NCI-H82 (cell line): Measurements from ENCODE around the gene E2F2.

Source experiments
- DNase-seq: peaks from one replicate; lab custom pipeline; 2025; lab: John Stamatoyannopoulos, UW

E2F2 gene, protein sequence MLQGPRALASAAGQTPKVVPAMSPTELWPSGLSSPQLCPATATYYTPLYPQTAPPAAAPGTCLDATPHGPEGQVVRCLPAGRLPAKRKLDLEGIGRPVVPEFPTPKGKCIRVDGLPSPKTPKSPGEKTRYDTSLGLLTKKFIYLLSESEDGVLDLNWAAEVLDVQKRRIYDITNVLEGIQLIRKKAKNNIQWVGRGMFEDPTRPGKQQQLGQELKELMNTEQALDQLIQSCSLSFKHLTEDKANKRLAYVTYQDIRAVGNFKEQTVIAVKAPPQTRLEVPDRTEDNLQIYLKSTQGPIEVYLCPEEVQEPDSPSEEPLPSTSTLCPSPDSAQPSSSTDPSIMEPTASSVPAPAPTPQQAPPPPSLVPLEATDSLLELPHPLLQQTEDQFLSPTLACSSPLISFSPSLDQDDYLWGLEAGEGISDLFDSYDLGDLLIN

GRCh38 chr1:23530747-23531561 lies at the start of gene E2F2:
Gene E2F2 (minus strand): TSS chr1:23531233. CDS start chr1:23530793, 440 bp downstream.
- peak; percentile 95 for DNase-seq

DNA sequence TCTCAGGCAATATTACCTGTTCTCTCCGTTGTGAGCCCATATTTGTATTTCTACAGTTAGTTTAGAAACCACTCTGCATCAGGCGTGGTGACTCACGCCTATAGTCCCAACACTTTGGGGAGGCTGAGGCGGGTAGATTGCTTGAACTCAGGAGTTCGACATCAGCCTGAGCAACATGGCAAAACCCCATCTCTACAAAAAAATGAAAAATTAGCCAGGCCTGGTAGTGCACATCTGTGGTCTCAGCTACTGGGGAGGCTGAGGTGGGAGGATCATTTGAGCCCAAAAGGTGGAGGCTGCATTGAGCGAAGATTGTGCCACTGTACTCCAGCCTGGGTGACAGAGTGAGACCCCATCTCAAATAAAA lies 47.9 kb upstream of the E2F2 start:
- no peak for DNase-seq

DNA sequence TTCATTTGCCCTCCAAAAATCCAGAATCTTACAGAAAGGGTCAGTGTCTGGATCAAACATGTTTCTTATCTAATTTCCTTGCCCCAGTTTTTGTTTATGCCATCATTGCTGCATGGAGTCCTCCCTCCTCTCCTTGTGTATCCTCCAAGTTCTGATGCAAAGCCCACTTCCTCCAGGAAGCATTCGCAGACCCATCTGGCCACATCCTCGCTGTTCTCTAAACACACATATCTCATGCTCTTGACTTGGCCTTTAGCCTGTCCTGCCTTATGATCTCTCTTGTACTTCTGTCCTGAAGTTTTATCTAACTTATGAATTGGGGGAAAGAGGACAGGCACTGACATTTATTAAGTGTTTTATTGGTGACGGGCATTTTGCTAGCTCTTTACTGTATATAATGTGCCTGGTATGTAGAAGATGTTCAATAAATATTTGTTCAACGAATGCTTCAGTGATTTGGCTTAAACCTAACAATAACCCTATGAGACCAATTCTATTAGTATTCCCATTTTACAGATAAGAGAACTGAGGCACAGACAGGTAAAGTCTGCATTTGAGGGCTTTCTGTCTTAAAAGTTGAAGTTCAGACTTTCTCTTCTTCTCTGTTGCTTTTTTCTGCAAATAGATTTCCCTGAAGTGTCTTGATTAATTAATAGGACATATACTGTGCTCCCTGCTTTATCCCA lies 47.4 kb upstream of the E2F2 start:
- no peak for DNase-seq

DNA sequence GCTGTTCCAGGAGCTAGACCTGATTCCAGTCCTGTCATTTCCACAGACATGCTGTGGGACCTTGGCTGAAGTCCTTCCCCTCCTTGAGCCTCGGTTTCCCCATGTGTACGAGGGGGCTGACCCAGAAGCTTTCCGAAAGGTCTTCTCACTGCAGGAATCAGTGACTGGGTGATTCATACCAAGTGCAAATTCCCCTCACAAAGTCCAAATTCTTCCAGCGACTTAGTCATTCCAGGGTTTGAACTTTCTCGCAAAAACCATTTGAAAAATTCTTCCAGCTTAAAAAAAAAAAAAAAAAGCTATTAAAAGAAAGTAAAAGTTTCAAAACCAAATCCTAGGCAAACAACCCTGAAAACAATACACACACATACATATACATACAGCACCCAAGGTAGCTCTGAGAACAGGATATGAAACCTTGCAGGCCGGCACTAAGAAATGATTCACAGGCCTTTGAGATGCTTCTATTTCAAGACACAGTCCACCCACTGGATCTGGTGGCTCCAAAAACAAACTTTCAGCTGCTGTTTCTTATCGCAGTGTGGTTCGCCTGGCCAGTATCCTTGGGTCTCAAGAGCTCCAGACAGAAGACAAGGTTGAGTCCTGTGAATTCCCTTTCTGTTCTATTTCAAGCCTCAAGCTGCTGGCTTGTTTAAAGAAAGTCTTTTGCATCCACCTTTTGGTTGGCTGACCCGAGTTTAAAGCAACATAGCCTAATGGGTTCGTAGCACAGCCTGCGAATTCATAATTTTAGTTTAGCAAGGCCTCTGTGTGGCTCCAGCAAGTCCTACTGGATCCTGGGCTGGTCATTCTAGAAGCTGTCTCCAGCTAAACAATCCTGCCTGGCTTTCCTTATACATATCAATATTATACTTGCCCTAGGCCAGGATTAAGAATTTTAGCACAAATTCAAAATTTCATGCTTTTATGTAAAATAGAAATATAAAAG lies 46.3 kb upstream of the E2F2 start:
- DNase-seq = no peak

GRCh38 chr1:23576338-23577055 lies 45.5 kb upstream of the E2F2 start:
- no peak for DNase-seq

- DNase-seq = peak; percentile 47
These were observed 44.3 kb upstream of the E2F2 start for GRCh38 chr1:23575226-23575810.

GRCh38 chr1:23574265-23574754 lies 43.3 kb upstream of the E2F2 start:
- DNase-seq = no peak

GRCh38 chr1:23573574-23574182 lies 42.6 kb upstream of the E2F2 start:
- DNase-seq = no peak

DNA sequence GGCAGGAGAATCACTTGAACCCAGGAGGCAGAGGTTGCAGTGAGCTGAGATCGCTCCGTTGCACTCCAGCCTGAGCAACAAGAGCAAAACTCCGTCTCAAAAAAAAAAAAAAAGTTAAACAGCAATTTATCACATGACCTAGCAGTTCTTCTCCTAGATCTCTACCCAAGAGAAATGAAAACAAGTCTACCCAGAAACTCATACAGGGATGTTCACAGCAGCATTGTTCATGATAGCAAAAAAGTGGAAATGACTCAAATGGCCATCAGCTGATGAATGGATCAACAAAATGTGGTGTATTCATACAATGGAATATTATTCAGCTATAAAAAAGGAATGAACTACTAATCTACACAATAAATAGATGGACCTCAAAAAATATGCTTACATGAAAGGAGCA lies 40.4 kb upstream of the E2F2 start:
- no peak for DNase-seq

GRCh38 chr1:23570001-23570691 lies 39.1 kb upstream of the E2F2 start:
- DNase-seq = no peak

DNA sequence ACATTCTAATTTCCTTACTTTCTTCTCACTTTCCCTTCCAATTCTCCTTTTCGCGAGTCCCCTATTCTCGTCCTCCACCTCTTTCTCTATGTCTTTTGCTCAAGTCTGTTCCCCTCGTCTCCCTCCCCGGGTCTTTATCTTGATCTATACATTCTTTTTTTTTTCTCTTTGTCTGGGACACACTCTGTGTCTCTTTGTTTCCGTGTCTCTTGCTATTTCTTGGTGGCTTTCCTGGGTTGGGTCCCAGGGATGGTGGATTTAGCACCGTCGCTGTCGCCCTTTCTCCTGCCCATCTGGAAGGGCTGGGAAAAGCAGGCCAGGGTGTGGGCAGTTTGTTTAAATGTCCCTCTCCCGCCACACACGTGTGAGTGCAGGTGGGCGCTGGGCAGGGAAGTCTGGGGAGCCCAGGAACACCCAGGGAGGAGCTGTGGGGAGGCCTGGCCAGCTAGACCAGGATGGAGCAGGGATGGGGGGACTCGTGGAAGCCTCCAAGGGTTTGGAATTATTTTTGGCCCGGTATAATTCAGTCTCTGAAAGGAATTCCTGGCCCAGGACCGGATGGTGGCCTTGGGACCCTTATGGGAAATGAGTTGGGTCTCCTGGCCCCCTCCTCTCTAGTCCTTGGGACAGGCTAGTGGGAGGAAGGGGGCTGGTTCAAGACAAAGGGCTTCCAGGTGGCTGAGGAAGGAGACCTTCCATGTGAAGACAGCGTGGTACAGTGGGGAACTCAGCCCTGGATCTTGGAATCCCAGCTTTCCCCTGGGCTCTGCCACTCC lies 37.8 kb upstream of the E2F2 start:
- DNase-seq = no peak

GRCh38 chr1:23567996-23568607 lies 37.1 kb upstream of the E2F2 start:
- no peak for DNase-seq

DNA sequence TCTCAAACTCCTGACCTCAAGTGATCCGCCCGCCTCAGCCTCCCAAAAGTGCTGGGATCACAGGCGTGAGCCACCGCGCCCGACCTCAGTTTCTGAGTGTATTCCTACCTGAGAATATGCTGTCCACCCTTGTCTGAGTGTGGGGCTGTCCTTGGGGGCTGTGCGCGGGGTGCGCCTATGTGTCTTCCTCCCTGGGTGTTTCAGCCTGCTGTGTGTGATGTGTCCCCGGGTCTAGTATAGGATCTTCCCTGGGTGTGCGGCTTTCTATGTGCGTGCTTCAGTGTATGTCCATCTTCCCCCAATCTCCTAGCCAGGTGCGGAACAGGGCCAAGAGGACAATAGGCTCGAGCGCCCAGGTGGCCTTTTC lies 36.6 kb upstream of the E2F2 start:
- DNase-seq = no peak

DNA sequence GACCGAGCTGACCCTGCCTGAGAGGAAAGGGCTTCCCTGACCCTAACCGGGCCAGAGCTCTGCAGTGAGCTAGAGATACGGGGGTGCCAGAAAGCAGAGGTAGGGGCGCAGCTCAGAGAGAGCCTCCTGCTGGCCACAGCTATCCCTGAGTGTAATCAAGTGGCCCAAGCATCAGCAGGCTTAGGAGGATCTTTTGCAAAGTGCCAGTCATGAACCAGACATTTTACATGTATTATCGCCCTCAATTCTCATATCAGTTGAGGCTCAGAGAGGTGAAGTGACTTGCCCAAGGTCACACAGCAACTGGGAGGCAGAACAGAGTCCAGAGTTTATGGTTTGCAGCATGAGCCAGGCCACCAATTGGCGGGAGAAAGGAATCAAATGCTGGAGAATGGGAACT lies 35.3 kb upstream of the E2F2 start:
- no peak for DNase-seq

DNA sequence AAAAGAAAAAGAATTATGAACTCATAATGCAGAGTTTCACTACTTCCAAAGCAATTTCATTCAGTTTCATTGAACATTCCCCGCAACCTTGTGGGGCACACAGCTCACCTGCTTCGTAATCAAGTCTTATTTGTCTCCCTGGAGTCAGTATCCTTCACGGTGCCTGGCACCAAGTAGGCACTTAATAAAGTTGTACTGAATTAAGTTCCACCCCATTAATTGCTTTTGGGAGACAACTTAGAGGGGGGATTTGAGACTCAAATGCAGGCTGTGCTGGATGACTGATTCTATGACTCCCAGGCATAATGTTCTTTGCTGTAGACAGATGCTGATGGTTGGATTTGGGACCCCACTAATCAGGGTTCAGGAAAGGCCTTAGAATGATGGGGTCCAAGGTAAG lies 34.7 kb upstream of the E2F2 start:
- DNase-seq = no peak

DNA sequence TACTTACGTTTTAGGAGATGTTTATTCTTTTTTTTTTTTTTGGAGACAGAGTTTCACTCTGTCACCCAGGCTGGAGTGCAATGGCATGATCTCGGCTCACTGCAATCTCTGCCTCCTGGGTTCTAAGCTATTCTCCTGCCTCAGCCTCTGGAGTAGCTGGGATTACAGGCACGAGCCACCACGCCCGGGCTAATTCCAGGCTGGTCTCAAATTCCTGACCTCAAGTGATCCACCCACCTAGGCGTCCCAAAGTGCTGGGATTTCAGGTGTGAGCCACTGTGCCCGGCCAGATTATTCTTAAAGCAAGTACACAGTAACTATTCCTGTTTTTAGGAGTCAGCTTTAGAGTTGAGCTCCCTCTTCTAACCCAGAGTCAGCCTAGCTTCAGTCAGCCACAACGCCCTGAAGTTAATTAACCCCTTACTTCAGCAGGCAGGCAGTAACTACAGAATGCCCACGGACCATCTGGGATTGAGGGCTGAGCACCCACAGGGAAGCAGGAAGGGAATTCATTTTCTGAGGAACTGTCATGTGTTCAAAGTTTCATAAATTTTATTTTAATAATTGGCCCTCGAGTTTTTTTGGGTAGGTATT lies 33.6 kb upstream of the E2F2 start:
- DNase-seq = peak; percentile 63

DNA sequence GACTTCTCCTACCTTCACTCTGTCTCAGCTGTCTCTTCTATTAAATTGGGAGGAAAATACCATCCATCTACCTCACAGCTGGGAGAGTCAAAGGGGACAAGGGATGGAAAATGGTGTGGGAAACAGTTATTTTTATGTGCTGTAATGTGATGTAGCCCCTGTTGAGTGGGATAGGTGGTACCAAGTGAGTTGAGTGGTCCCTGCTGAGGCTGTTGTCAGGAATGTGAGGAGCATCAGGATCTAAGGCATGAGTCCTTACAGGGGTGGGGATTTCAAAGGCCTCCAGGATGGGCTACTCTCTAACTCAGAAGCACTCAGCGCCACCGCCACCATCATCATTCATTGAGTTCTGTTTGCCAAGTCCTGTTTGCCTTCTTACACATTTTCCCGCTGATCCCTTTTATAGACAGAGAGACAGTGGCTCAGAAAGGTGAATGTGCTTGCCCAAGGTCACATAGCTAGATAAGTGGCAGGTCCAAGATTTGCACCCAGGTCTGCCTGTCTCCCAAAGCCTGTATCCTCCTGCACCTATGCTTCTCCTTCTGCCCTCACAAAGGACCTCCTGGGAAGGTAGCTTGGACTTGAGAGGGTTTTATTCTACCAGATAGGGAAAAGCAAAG lies 32.8 kb upstream of the E2F2 start:
- no peak for DNase-seq
